Measurements from ENCODE around the gene IPMK. TPM values are rescaled to one million over a fixed set of nuclear protein-coding genes. Genes with fewer than 3 reads are reported as not detected.

Gene IPMK
- total RNA-seq, 4 donors from 2014 or later, result 5.7 to 16.0 (median 10.4) TPM

GRCh38 chr10:58237014-58237834 lies 30.5 kb downstream of the IPMK start:
- no peak for TF ChIP-seq CTCF (IDR thresholded peaks at IDR 0.05; ENCODE audit: low read depth)

GRCh38 chr10:58225654-58226053 lies 42.0 kb downstream of the IPMK start:
- no peak for TF ChIP-seq CTCF (IDR thresholded peaks at IDR 0.05; ENCODE audit: low read depth)

- TF ChIP-seq CTCF (IDR thresholded peaks at IDR 0.05; ENCODE audit: low read depth), result no peak
Measured at GRCh38 chr10:58220769-58221451, 46.8 kb downstream of the IPMK start.

- no peak for TF ChIP-seq CTCF (IDR thresholded peaks at IDR 0.05; ENCODE audit: low read depth)
Measured at GRCh38 chr10:58219875-58220274, 47.8 kb downstream of the IPMK start.

GRCh38 chr10:58217612-58218011 lies 50.1 kb downstream of the IPMK start:
- no peak for TF ChIP-seq CTCF (IDR thresholded peaks at IDR 0.05; ENCODE audit: low read depth)

GRCh38 chr10:58212622-58213021 lies 55.1 kb downstream of the IPMK start:
- no peak for TF ChIP-seq CTCF (IDR thresholded peaks at IDR 0.05; ENCODE audit: low read depth)

- no peak for TF ChIP-seq CTCF (IDR thresholded peaks at IDR 0.05; ENCODE audit: low read depth)
Measured at GRCh38 chr10:58210160-58210559, 57.5 kb downstream of the IPMK start.
